ENCODE results near the gene ALG9. TPM values are rescaled to one million over a fixed set of nuclear protein-coding genes. Genes with fewer than 3 reads are reported as not detected.

ALG9 gene
- total RNA-seq, 4 donors from 2014 or later, result 29.3 to 75.5 (median 49.0) TPM

DNA sequence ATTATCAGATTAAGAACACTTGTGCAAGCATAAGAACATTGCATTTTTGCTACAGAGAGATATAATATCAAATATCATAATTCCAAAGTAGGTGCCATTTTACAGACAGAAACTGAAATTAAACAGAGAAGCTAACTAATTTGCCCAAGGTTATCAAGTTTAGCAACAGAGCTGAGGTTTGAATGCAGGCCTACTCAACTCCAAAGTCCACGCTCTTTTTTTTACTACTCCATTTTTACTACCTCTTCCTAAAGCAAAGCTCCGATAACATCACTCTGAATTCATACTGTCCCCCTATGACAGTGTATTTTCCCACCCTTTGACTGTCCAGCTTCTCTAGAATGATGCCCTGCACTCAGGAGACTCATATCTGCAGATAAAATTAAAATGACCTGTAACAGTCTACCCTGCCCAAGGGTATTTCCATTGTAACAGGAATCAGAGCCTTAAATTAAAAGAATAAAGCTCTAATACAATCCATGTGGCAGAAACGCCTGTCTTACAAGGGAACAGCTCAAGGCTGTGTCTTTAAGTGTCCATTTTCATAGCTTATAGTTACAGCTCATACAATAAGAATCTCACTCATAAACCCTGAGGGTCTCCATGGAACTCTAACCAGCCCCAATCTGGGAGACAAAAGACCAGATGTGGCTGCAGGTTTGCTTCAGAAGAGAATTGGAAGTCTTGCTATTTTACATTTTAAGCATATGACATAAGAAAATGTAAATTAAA, 36.8 kb downstream of the ALG9 start:
- TF ChIP-seq, protein P1, sequence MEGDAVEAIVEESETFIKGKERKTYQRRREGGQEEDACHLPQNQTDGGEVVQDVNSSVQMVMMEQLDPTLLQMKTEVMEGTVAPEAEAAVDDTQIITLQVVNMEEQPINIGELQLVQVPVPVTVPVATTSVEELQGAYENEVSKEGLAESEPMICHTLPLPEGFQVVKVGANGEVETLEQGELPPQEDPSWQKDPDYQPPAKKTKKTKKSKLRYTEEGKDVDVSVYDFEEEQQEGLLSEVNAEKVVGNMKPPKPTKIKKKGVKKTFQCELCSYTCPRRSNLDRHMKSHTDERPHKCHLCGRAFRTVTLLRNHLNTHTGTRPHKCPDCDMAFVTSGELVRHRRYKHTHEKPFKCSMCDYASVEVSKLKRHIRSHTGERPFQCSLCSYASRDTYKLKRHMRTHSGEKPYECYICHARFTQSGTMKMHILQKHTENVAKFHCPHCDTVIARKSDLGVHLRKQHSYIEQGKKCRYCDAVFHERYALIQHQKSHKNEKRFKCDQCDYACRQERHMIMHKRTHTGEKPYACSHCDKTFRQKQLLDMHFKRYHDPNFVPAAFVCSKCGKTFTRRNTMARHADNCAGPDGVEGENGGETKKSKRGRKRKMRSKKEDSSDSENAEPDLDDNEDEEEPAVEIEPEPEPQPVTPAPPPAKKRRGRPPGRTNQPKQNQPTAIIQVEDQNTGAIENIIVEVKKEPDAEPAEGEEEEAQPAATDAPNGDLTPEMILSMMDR (IDR thresholded peaks at IDR 0.05; ENCODE audit: low read depth), result no peak

DNA sequence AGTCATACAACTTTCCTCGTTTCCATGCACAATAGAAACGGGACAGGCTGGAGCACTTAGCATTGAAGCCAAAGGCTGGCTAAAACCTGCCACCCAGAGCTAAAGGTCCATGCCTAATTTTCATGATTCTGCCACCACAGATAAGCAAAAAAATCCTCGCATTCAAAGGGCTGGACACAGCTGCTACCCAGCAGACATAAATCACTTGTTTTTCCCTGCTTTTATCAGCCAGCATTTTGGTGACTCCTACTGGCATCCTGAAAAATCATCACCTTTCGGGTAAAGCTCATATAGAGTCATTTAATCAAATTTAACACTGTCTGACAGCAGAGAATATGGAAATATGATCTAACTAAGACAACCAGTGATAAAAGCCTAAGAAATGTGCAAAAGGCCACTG, 37.9 kb downstream of the ALG9 start:
- TF ChIP-seq, protein P1 (IDR thresholded peaks at IDR 0.05; ENCODE audit: low read depth), result no peak

DNA sequence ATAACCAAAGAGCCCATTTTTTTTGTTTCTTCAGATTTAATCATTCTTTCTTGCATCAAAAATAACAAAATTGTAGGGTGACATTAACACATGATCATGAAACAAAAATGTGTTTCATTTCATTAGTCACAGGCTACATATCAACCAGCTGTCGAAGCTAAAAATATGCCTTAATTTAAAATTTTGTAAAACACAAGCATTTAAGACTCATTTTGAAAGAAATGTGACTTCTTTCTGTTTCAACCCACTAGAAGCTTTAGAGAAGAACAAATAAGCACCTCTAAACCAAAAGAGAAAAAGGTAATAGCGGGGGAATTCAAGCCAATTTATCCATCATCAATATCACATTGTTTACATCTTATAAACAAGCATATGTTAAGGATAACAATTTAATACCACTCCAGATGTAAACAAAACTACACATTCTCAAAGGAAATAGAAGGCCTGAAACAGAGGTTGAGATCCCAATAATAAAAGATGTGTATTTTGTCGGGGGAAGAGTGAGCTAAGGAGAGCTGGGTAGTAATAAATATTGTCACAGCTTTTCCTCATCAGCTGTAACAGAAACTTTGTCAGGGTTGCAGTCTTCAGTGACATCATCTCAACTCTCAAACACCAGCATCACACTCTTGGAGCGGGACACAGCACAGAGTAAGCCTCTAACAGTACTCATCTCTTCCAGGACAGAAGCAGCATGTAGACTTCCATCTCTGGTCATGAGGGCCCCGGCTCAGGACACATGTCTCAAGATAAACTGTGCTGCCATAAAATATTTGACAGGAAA, 42.0 kb downstream of the ALG9 start:
- TF ChIP-seq, protein P1 (IDR thresholded peaks at IDR 0.05; ENCODE audit: low read depth), result no peak

DNA sequence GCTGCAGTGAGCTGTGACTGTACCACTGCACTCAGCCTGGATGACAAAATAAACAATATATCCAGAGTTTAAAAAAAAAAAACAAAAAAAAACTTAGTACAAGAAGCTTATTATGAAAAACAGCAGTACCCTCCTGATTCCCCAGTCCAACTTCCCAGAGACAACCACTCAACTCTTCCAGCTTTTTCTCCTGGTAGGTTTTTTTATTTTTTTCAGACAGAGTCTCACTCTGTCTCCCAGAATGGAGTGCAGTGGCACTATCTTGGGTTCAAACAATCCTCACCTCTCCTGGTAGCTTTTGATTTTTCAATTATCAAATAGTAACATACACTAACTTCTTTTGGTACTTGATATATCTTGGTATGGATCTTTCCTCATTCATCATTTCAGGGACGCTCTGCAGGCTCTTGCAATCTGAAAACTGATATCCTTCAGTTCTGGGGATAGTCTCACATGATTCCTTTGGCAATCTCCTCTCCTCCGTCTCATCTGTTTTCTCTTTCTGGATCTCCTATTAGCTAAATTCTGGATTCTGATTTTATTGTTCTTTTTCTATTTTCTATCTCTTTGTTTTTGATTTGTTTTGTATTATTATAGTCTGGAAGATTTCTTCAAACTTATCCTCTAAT, 44.9 kb downstream of the ALG9 start:
- TF ChIP-seq, protein P1 (IDR thresholded peaks at IDR 0.05; ENCODE audit: low read depth), result no peak

DNA sequence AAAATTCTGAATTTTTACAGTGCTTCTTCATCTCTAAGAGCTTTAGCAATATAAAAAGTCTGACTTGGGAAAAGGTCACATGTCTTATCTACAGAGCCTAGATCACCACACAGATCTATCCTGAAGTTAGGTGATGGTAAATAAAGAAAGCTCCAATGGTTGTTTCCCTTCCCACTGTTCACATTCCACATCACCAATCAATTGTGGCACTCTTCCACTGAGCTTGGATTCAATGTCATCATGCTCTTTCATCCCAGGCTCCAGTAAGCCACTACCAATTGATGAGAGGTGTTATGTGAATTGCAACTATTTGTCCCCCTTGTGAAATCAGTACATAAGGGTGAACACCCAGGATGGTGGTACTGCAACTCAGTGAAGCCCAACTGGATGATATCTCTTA, 47.8 kb downstream of the ALG9 start:
- TF ChIP-seq, protein P1 (IDR thresholded peaks at IDR 0.05; ENCODE audit: low read depth), result no peak

DNA sequence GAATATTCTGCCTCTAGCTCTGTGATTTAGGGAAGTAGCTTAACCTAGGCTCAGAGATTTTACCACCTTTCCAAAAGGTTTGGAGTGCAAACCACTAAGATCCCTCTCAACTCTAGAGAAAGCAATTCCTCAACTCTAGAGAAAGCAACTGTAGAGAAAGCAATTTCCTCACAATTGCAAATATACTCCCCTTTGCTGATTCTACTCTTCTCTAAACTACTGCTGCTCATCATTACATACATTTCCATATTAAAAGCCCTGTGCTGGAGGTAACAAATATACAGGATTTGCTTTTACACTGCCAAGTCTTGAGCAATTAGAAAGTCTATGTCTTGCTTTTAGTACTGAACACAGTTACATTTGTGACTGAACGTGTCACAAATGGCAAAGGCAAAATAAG, 48.2 kb downstream of the ALG9 start:
- TF ChIP-seq, protein P1 (IDR thresholded peaks at IDR 0.05; ENCODE audit: low read depth), result no peak

DNA sequence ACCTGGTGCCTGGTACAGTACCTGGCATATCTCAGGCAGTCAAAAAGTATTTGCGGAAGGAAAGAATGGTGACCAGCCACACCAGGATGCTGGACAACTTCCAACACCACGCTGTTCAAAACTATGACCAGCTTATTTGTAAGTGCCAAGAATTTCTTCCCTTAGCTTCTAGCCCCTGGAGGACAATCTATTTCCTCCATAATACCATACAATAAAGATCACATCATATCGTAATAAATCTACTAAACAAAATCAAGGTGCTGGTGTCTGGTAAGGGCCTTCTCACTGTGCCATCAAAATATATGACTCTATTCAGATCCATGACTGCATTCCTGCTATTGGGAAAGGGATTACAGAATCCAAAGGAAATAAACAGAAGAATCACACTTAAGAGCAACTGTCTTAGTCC, 51.5 kb downstream of the ALG9 start:
- TF ChIP-seq, protein P1 (IDR thresholded peaks at IDR 0.05; ENCODE audit: low read depth), result no peak

All from subcutaneous adipose tissue (tissue), 4 donors.